Activated naive CD4-positive, alpha-beta T cell treated with anti-CD3 and anti-CD28 coated beads for 36 hours (primary cell): ENCODE data around the gene STRA6. TPM values are rescaled to one million over a fixed set of nuclear protein-coding genes. Genes with fewer than 3 reads are reported as not detected.

Experiments
- CTCF ChIA-PET: fragments of 350-600 bp; sonication (Branson Sonifier 250); formaldehyde crosslinking; loops from one replicate; lab custom pipeline; 2021; ENCODE audit warnings: antibody characterized with exemption; lab: Charles Lee
- DNase-seq: peaks from one replicate; pipeline ENCODE4 v3.0.0-alpha.2; 2020
- H3K27ac Mint-ChIP-seq: one replicate; pipeline ENCODE4 v1.8.0; 2021; ENCODE audit warnings: mild to moderate bottlenecking, mixed read lengths
- H3K27me3 Mint-ChIP-seq: one replicate; pipeline ENCODE4 v1.8.0; 2021; ENCODE audit warnings: low read depth, mixed read lengths
- H3K36me3 Mint-ChIP-seq: one replicate; pipeline ENCODE4 v1.8.0; 2021; ENCODE audit warnings: low read depth, mixed read lengths
- H3K4me1 Mint-ChIP-seq: one replicate; pipeline ENCODE4 v1.8.0; 2021; ENCODE audit warnings: low read depth, mixed read lengths
- H3K4me3 Mint-ChIP-seq: one replicate; pipeline ENCODE4 v1.8.0; 2021; ENCODE audit warnings: mild to moderate bottlenecking, moderate library complexity, mixed read lengths
- H3K9me3 Mint-ChIP-seq: one replicate; pipeline ENCODE4 v1.8.0; 2021; ENCODE audit warnings: mixed read lengths
- intact Hi-C: fragments of 100-400 bp; cut with micrococcal nuclease; formaldehyde crosslinking; loops from one replicate; pipeline ENCODE4 v1.15.1; 2023
- total RNA-seq, 2 experiments: library from RNA; stranded (reverse); gene quantifications; one replicate each; pipeline ENCODE4 v1.2.3, GENCODE V29; 2021

Gene STRA6
- total RNA-seq, 2 experiments from 2014 or later: not detected

- no peak for DNase-seq
- Mint-ChIP-seq H3K27ac (no peak overlapping the region), H3K4me1 (peaks cover 32% of the 10 kb centered on the region), H3K36me3 (no peaks in the 10 kb centered on the region), H3K4me3 (peak overlapping the region; percentile 34), H3K9me3 (no peaks in the 10 kb centered on the region), H3K27me3 (peaks cover 77% of the 10 kb centered on the region)
- intact Hi-C loops: no loop called here
- CTCF ChIA-PET: interaction anchor here (0.6 kb wide), 1 partner anchor 1080 kb away, joined by 3 read pairs; no protein-coding TSS in a partner anchor
Observed at GRCh38 chr15:74135041-74135565, 67.5 kb downstream of the STRA6 start.

DNA sequence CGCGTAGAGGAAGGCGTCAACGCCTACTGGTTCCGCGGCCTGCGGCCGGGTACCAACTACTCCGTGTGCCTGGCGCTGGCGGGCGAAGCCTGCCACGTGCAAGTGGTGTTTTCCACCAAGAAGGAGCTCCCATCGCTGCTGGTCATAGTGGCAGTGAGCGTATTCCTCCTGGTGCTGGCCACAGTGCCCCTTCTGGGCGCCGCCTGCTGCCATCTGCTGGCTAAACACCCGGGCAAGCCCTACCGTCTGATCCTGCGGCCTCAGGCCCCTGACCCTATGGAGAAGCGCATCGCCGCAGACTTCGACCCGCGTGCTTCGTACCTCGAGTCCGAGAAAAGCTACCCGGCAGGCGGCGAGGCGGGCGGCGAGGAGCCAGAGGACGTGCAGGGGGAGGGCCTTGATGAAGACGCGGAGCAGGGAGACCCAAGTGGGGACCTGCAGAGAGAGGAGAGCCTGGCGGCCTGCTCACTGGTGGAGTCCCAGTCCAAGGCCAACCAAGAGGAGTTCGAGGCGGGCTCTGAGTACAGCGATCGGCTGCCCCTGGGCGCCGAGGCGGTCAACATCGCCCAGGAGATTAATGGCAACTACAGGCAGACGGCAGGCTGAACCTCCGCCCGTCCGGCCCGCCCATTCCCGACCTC is 68.1 kb downstream of the STRA6 start:
- DNase-seq: peak; percentile 47
- intact Hi-C loops: loop anchor here (5.0 kb wide), 1 partner anchor 182 kb away; no protein-coding TSS in a partner anchor
- CTCF ChIA-PET: interaction anchor here (0.6 to 1.0 kb wide), 2 partner anchors 162 to 1079 kb away, joined by 3 read pairs; no protein-coding TSS in a partner anchor
- Mint-ChIP-seq H3K36me3 (no peaks in the 10 kb centered on the region), H3K27ac (no peak overlapping the region), H3K27me3 (peaks cover 79% of the 10 kb centered on the region), H3K4me3 (no peak overlapping the region), H3K4me1 (peaks cover 35% of the 10 kb centered on the region), H3K9me3 (no peaks in the 10 kb centered on the region)

- intact Hi-C loops: loop anchor here (5.0 kb wide), 1 partner anchor 182 kb away; no protein-coding TSS in a partner anchor
- no peak overlapping the region for H3K4me3 Mint-ChIP-seq
- CTCF ChIA-PET: interaction anchor here (1.0 kb wide), 1 partner anchor 161 kb away, joined by 3 read pairs; no protein-coding TSS in a partner anchor
- H3K4me1 Mint-ChIP-seq: peaks cover 41% of the 10 kb centered on the region
- no peaks in the 10 kb centered on the region for H3K9me3 Mint-ChIP-seq
- no peaks in the 10 kb centered on the region for H3K36me3 Mint-ChIP-seq
- no peak for DNase-seq
- H3K27me3 Mint-ChIP-seq: peaks cover 83% of the 10 kb centered on the region
- H3K27ac Mint-ChIP-seq: no peak overlapping the region
Observed at GRCh38 chr15:74133694-74134386, 68.7 kb downstream of the STRA6 start.

DNA sequence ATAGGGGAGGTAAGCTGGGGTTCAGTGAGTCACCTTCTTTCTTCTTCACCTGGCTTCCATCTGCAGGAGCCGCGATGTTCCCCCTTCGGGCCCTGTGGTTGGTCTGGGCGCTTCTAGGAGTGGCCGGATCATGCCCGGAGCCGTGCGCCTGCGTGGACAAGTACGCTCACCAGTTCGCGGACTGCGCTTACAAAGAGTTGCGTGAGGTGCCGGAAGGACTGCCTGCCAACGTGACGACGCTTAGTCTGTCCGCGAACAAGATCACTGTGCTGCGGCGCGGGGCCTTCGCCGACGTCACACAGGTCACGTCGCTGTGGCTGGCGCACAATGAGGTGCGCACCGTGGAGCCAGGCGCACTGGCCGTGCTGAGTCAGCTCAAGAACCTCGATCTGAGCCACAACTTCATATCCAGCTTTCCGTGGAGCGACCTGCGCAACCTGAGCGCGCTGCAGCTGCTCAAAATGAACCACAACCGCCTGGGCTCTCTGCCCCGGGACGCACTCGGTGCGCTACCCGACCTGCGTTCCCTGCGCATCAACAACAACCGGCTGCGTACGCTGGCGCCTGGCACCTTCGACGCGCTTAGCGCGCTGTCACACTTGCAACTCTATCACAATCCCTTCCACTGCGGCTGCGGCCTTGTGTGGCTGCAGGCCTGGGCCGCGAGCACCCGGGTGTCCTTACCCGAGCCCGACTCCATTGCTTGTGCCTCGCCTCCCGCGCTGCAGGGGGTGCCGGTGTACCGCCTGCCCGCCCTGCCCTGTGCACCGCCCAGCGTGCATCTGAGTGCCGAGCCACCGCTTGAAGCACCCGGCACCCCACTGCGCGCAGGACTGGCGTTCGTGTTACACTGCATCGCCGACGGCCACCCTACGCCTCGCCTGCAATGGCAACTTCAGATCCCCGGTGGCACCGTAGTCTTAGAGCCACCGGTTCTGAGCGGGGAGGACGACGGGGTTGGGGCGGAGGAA is 69.6 kb downstream of the STRA6 start:
- no peak overlapping the region for H3K4me3 Mint-ChIP-seq
- H3K4me1 Mint-ChIP-seq: peaks cover 44% of the 10 kb centered on the region
- H3K27ac Mint-ChIP-seq: no peak overlapping the region
- intact Hi-C loops: loop anchor here (5.0 kb wide), 1 partner anchor 181 kb away; no protein-coding TSS in a partner anchor
- CTCF ChIA-PET: interaction anchor here (1.0 kb wide), 1 partner anchor 161 kb away, joined by 8 read pairs; no protein-coding TSS in a partner anchor
- DNase-seq: peak; percentile 26
- no peaks in the 10 kb centered on the region for H3K36me3 Mint-ChIP-seq
- no peaks in the 10 kb centered on the region for H3K9me3 Mint-ChIP-seq
- peaks cover 85% of the 10 kb centered on the region for H3K27me3 Mint-ChIP-seq

- H3K4me3 Mint-ChIP-seq: no peak overlapping the region
- H3K9me3 Mint-ChIP-seq: no peaks in the 10 kb centered on the region
- peaks cover 85% of the 10 kb centered on the region for H3K27me3 Mint-ChIP-seq
- peaks cover 43% of the 10 kb centered on the region for H3K4me1 Mint-ChIP-seq
- no peak for DNase-seq
- intact Hi-C loops: loop anchor here (5.0 kb wide), 1 partner anchor 180 kb away; no protein-coding TSS in a partner anchor
- H3K36me3 Mint-ChIP-seq: no peaks in the 10 kb centered on the region
- CTCF ChIA-PET: interaction anchor here (1.0 kb wide), 1 partner anchor 159 kb away, joined by 8 read pairs; no protein-coding TSS in a partner anchor
- no peak overlapping the region for H3K27ac Mint-ChIP-seq
Observed at GRCh38 chr15:74131628-74132413, 70.8 kb downstream of the STRA6 start.

- peaks cover 39% of the 10 kb centered on the region for H3K4me1 Mint-ChIP-seq
- CTCF ChIA-PET: interaction anchor here (1.6 kb wide), 1 partner anchor 191 kb away, joined by 6 read pairs; no protein-coding TSS in a partner anchor
- H3K27me3 Mint-ChIP-seq: peaks cover 83% of the 10 kb centered on the region
- DNase-seq: no peak
- no peaks in the 10 kb centered on the region for H3K9me3 Mint-ChIP-seq
- no peak overlapping the region for H3K27ac Mint-ChIP-seq
- H3K4me3 Mint-ChIP-seq: no peak overlapping the region
- intact Hi-C loops: loop anchor here (5.0 kb wide), 1 partner anchor 179 kb away; no protein-coding TSS in a partner anchor
- H3K36me3 Mint-ChIP-seq: no peaks in the 10 kb centered on the region
Observed at GRCh38 chr15:74130849-74131627, 71.5 kb downstream of the STRA6 start.

DNA sequence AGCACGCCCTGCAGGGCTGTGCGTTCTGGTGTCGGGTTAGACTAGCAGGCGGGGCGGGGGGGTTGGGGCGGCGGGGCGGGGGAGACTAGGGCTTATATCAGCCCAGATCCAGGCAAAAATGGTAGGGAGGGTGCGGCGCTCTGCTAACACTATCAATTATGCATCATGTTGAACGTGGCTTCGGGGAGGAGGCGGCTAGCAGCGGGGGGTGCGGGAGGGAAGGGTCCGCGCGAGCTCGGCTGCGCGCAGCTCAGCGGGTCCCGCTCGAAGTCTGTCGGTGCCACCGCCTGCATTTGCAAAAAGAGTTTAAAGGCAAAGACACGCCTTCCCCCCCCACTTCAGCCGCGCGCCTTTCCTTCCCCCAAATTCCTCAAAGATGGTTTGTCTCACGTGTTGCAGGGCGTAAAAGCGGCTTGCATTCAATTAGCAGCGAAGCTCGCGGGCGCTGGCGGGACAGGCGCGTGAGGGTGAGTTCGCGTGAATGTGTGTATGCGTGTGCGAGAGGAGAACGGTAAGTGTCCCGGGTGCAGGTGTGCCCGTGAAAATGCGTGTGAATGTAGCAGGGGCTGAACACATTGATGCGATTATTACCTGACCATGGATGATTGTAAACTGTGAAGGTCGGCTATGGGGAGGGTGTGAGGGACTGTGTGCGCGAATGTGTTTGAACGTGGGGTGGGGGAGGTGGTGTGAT is 72.3 kb downstream of the STRA6 start, which contains the start of gene ISLR2:
TSS of gene ISLR2 (plus strand) at position 432 of the 694 bp plus-strand sequence. CDS start 2,169 bp downstream, outside the sequence.
- no peak within 1 kb of the TSS for H3K27ac Mint-ChIP-seq
- peaks cover 77% of the 10 kb centered on the region for H3K27me3 Mint-ChIP-seq
- H3K9me3 Mint-ChIP-seq: no peaks in the 10 kb centered on the region
- DNase-seq: no peak
- intact Hi-C loops: loop anchor here (5.0 kb wide), 1 partner anchor 178 kb away; no protein-coding TSS in a partner anchor
- H3K4me1 Mint-ChIP-seq: peaks cover 37% of the 10 kb centered on the region
- CTCF ChIA-PET: interaction anchor here (1.6 kb wide), 1 partner anchor 192 kb away, joined by 6 read pairs; no protein-coding TSS in a partner anchor
- H3K4me3 Mint-ChIP-seq: no peak within 1 kb of the TSS
- H3K36me3 Mint-ChIP-seq: no peaks in the 10 kb centered on the region

- no peak overlapping the region for H3K27ac Mint-ChIP-seq
- intact Hi-C loops: loop anchor here (5.0 to 10.0 kb wide), 2 partner anchors 155 to 177 kb away; no protein-coding TSS in a partner anchor
- H3K27me3 Mint-ChIP-seq: peaks cover 73% of the 10 kb centered on the region
- H3K4me1 Mint-ChIP-seq: peaks cover 31% of the 10 kb centered on the region
- no peak for DNase-seq
- H3K9me3 Mint-ChIP-seq: no peaks in the 10 kb centered on the region
- CTCF ChIA-PET: interaction anchor here (0.6 to 2.2 kb wide), 4 partner anchors 10 to 202 kb away, joined by 3 to 12 read pairs (median 4); no protein-coding TSS in a partner anchor
- no peak overlapping the region for H3K4me3 Mint-ChIP-seq
- H3K36me3 Mint-ChIP-seq: no peaks in the 10 kb centered on the region
Observed at GRCh38 chr15:74129586-74130154, 72.9 kb downstream of the STRA6 start.
